Body of pancreas (tissue), 4 donors: ENCODE measurements around the gene USP2. TPM values are rescaled to one million over a fixed set of nuclear protein-coding genes. Genes with fewer than 3 reads are reported as not detected.

ENCODE experiments used
- ATAC-seq: fragments of 150-250 bp; one replicate; pipeline ENCODE4 v1.9.1; 2016
- DNase-seq, 4 donors: peaks; one replicate each; pipeline ENCODE4 v3.0.0-alpha.2; 2019
- H3K27ac ChIP-seq, 4 donors: fragments of 200-600 bp; sonication (generic); 1 replicate in 3 of 4; 2 replicates in 1 of 4; pipeline versions ENCODE4 v1.5.1 to v1.6.1; 2016 to 2019; ENCODE audit warnings: mild to moderate bottlenecking in 1 of 4, mixed read lengths in 1 of 4, moderate library complexity in 1 of 4
- H3K27me3 ChIP-seq, 2 donors: fragments of 200-600 bp; sonication (generic); one replicate each; pipeline ENCODE4 v1.6.0; 2016; ENCODE audit warnings: mild to moderate bottlenecking in 1 of 2
- H3K36me3 ChIP-seq, 2 donors: fragments of 200-600 bp; sonication (generic); replicated peaks in 1 of 2; 2 replicates each; pipeline ENCODE4 v1.5.1; 2016; ENCODE audit warnings: low read depth in 2 of 2; ENCODE audit not compliant: insufficient read depth in 1 of 2
- H3K4me1 ChIP-seq: fragments of 200-600 bp; sonication (generic); one replicate; pipeline ENCODE4 v1.6.0; 2016
- H3K4me3 ChIP-seq, 2 donors: fragments of 200-600 bp; sonication (generic); 1 replicate in 1 of 2; 2 replicates in 1 of 2; pipeline ENCODE4 v1.5.1; 2016 to 2019
- H3K9me3 ChIP-seq, 3 donors: fragments of 200-600 bp; sonication (generic); 1 replicate in 2 of 3; 2 replicates in 1 of 3; pipeline ENCODE4 v1.5.1; 2016
- POLR2A ChIP-seq, 3 donors: fragments of 450-650 bp; IDR thresholded peaks; one replicate each; pipeline ENCODE4 v1.6.1; 2016; ENCODE audit warnings: antibody characterized with exemption in 3 of 3, mild to moderate bottlenecking in 2 of 3
- WGBS, 2 donors: methylation state at CpG; one replicate each; pipeline ENCODE4 v1.1.5; 2017; 5-methylcytosine and 5-hydroxymethylcytosine counted together
- intact Hi-C: fragments of 100-400 bp; cut with DNase I; formaldehyde crosslinking; loops from one replicate; pipeline ENCODE4 v1.15.1; 2023
- total RNA-seq, 2 donors: library from RNA; depleted of rRNA; stranded (reverse); fragments of >200 nt; gene quantifications; one replicate each; pipeline ENCODE4 v1.1.0, GENCODE V29; 2016
- TF ChIP-seq, protein P1 (sequence below), 7 experiments: fragments of 450-650 bp in 4 of 7; fragments of 200-600 bp in 3 of 7; sonication (generic) in 3 of 7; IDR thresholded peaks; one replicate each; pipeline ENCODE4 v1.5.1; 2016 to 2019; ENCODE audit warnings: antibody characterized with exemption in 7 of 7

The USP2 gene
- total RNA-seq, 2 donors from 2014 or later: 3.9 to 19.4 TPM

DNA sequence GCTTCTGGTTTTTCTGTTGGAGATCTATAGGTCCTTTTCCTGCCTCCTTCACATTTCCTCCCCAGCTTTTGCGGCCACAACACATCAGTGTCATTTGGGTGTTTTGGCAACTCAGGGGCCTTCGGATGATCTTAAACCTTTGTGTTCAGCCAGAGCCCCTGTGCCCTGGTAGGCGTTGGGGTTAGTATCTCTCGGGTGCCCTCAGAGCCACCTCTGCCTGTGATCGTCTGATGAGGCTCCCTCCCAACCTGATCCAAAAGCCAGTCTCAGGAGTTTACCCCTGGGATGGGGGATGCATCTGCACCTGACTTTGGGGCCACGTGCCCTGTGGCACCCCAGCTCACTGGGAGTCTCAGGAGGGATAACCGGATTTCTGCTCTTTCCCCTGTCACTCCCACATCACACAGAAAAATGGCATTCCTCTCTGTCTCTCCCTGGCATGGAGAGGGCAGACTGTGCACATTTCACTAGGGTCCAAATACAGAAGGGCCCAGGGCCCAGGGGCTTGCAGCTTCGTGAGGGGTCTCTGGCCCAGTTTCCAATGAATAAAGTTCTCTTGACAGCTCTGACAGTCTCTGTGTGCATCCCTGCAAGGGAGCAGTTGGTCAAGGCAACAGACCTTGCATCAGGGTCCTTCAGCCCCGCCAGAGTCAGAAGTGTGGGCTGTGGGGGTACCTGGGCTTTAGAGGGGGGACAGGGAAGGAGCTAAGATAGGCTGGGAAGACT, 44.6 kb downstream of the USP2 start:
- 85 to 89% methylated on average over 6 to 9 of the region's 9 CpGs for WGBS, 2 donors

DNA sequence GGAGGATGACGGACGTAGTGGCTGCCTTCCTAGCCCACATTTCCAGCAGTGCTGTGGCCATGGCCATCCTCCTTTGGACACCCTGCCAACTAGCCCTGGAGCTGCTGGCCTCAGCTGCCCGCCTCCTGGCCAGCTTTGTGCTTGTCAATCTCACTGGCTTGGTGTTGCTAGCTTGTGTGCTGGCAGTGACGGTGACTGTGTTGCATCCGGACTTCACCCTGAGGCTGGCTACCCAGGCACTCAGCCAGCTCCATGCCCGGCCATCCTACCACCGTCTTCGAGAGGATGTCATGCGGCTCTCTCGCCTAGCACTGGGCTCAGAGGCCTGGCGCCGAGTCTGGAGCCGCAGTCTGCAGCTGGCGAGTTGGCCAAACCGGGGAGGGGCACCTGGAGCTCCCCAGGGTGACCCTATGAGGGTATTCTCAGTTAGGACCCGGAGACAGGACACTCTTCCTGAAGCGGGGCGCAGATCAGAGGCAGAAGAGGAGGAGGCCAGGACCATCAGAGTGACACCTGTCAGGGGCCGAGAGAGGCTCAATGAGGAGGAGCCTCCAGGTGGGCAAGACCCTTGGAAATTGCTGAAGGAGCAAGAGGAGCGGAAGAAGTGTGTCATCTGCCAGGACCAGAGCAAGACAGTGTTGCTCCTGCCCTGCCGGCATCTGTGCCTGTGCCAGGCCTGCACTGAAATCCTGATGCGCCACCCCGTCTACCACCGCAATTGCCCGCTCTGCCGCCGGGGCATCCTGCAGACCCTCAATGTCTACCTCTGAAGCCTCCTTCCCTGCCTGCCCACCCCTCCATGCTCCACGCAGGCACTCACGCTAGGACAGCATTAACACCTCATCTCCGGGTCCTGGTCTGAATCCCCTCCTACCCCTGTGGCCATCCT, 45.6 kb downstream of the USP2 start:
- 83 to 85% methylated on average over 16 to 29 of the region's 30 CpGs for WGBS, 2 donors
- TF ChIP-seq, protein P1, sequence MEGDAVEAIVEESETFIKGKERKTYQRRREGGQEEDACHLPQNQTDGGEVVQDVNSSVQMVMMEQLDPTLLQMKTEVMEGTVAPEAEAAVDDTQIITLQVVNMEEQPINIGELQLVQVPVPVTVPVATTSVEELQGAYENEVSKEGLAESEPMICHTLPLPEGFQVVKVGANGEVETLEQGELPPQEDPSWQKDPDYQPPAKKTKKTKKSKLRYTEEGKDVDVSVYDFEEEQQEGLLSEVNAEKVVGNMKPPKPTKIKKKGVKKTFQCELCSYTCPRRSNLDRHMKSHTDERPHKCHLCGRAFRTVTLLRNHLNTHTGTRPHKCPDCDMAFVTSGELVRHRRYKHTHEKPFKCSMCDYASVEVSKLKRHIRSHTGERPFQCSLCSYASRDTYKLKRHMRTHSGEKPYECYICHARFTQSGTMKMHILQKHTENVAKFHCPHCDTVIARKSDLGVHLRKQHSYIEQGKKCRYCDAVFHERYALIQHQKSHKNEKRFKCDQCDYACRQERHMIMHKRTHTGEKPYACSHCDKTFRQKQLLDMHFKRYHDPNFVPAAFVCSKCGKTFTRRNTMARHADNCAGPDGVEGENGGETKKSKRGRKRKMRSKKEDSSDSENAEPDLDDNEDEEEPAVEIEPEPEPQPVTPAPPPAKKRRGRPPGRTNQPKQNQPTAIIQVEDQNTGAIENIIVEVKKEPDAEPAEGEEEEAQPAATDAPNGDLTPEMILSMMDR (IDR thresholded peaks at IDR 0.05): no peak
- DNase-seq: no peak
- Histone ChIP-seq H3K36me3 (no peaks in the 10 kb centered on the region), H3K4me3 (no peak overlapping the region), H3K27ac (no peak overlapping the region), H3K9me3 (no peaks in the 10 kb centered on the region), H3K4me1 (peaks cover 46% of the 10 kb centered on the region), H3K27me3 (no peaks in the 10 kb centered on the region)
- ATAC-seq: no peak
- intact Hi-C loops: loop anchor here (5.0 kb wide), 1 partner anchor 41 kb away; no protein-coding TSS in a partner anchor

More for the DNA sequence above, 44.6 kb downstream of the USP2 start:
- ATAC-seq (no peak), DNase-seq (no peak)
- H3K4me1 ChIP-seq: peaks cover 56% of the 10 kb centered on the region
- TF ChIP-seq, protein P1 (IDR thresholded peaks at IDR 0.05): no peak
- no peak for TF ChIP-seq POLR2A (IDR thresholded peaks at IDR 0.05)
- H3K27me3 ChIP-seq: no peaks in the 10 kb centered on the region
- H3K9me3 ChIP-seq: no peaks in the 10 kb centered on the region
- H3K36me3 ChIP-seq: no peaks in the 10 kb centered on the region
- intact Hi-C loops: loop anchor here (5.0 kb wide), 1 partner anchor 40 kb away; no protein-coding TSS in a partner anchor
- no peak overlapping the region for H3K27ac ChIP-seq
- no peak overlapping the region for H3K4me3 ChIP-seq

DNA sequence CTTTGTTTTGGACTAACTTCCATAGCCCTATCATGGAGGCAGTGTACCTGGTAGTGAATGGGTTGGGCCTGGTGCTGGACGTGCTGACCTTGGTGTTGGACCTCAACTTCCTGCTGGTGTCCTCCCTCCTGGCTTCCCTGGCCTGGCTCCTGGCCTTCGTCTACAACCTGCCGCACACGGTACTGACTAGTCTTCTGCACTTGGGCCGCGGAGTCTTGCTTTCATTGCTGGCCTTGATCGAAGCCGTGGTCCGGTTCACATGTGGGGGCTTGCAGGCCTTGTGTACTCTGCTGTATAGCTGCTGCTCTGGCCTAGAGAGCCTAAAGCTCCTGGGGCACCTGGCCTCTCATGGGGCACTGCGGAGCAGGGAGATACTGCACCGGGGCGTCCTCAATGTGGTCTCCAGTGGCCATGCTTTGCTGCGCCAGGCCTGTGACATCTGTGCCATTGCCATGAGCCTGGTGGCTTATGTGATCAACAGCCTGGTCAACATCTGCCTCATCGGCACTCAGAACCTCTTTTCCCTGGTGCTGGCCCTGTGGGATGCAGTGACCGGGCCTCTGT, 46.3 kb downstream of the USP2 start:
- TF ChIP-seq POLR2A (IDR thresholded peaks at IDR 0.05): no peak
- TF ChIP-seq, protein P1 (IDR thresholded peaks at IDR 0.05): no peak
- H3K4me3 ChIP-seq: peak overlapping the region in 1 of 2 donors; percentile 97
- intact Hi-C loops: loop anchor here (5.0 kb wide), 1 partner anchor 42 kb away; no protein-coding TSS in a partner anchor
- no peaks in the 10 kb centered on the region for H3K9me3 ChIP-seq
- H3K27ac ChIP-seq: peak overlapping the region in 2 of 4 donors; percentile 75 to 85
- H3K4me1 ChIP-seq: peaks cover 39% of the 10 kb centered on the region
- WGBS, 2 donors: 45 to 46% methylated on average over 4 to 13 of the region's 15 CpGs
- ATAC-seq (no peak), DNase-seq (no peak)
- no peaks in the 10 kb centered on the region for H3K27me3 ChIP-seq
- H3K36me3 ChIP-seq: no peaks in the 10 kb centered on the region

DNA sequence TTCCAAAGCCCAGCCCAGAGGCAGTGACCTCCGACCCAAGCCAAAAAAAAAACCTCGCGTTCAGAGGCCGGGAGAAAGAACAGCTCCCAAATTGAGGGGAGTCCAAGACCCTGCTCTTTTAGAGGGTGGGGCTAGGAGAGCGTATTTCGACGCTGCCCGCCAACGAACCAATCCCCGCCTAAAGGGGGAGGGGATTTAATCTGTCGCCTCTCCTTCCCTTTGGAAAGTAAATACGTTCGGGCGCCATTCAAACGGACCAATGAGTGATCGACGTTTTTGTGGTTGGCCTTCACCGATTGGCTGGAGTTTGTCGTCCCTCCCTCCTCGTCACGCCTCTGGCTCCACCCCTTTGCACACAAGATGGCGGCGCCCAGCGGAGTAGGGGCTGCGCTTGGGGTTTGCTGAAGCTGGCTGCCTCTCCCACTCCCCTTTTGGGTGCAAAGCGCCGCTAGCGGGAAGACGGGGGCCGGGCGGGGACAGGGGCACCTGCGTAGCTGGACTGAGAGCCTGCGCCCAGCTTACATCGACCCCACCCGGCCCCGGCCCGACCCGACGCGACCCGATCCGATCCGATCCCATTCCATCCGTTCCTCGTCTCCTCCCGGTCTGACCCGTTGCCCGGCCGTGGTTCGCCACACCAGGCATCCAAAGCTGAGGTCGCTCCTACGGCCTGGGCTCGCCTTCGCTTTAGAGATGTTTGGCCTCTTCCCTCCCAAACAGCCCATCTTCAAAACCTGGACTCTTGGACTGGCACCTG, 47.1 kb downstream of the USP2 start, which contains the start of gene RNF26:
Gene RNF26, plus strand, starts transcription at position 354 of the 757 bp plus-strand sequence. CDS start 596 bp downstream, outside the sequence.
- Histone ChIP-seq H3K4me3 (peak within 1 kb of the TSS; percentile 65 to 97), H3K9me3 (no peaks in the 10 kb centered on the region), H3K36me3 (no peaks in the 10 kb centered on the region), H3K27me3 (no peaks in the 10 kb centered on the region), H3K4me1 (peaks cover 31% of the 10 kb centered on the region), H3K27ac (peak within 1 kb of the TSS; percentile 37 to 85 (median 75))
- ATAC-seq (peak; percentile 98), DNase-seq (peak; percentile 96 to 98 (median 96))
- intact Hi-C loops: no loop called here
- WGBS, 2 donors: 0 to 1% methylated on average over 39 to 54 of the region's 54 CpGs
- TF ChIP-seq, protein P1 (IDR thresholded peaks at IDR 0.05): peak in 1 of 7 experiments; percentile 2
- TF ChIP-seq POLR2A (IDR thresholded peaks at IDR 0.05): peak; percentile 25 to 81 (median 80)
